Measurements from ENCODE around the gene PDZK1IP1.

The PDZK1IP1 gene

DNA sequence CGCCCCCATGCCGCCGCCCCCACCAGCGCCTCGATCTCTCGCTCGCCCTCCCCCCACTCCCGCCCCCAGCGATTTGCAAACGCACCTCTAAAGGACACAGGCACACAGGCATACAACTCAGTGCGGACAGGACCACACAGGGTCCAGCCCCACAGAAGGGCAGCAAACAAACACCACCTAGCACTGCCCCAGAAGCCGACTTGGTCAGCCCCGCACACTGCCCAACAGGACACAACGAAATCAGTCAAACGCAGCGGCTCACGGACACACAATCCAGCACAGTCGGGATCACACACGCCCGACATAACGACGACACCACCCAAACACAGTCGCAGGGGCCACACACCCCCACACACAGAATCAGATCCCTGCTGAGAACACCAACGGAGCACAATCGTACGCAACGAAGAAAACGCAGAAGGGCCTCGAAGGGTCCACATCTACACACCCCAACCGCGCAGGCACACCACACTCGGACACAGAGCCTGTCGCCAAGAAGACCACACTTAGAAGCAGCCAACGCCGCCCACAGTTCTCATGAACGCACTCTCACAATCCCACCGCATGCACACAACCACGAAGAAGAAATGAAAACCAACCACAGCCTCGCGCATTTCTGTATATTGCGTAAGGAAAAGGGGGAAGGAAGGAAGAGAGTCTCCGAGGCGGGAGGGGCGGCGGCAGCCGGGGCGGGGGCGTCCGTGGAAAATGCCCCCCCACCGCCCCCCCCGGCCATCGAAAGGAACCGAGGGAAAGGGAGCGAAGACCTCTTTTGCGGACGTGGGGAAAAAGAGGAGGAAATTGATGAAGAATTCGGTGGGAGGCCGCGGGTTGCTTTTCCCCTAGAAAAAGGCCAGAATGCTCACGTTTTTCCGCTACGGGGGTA is 41.7 kb upstream of the PDZK1IP1 start:
- TF ChIP-seq, protein P1, sequence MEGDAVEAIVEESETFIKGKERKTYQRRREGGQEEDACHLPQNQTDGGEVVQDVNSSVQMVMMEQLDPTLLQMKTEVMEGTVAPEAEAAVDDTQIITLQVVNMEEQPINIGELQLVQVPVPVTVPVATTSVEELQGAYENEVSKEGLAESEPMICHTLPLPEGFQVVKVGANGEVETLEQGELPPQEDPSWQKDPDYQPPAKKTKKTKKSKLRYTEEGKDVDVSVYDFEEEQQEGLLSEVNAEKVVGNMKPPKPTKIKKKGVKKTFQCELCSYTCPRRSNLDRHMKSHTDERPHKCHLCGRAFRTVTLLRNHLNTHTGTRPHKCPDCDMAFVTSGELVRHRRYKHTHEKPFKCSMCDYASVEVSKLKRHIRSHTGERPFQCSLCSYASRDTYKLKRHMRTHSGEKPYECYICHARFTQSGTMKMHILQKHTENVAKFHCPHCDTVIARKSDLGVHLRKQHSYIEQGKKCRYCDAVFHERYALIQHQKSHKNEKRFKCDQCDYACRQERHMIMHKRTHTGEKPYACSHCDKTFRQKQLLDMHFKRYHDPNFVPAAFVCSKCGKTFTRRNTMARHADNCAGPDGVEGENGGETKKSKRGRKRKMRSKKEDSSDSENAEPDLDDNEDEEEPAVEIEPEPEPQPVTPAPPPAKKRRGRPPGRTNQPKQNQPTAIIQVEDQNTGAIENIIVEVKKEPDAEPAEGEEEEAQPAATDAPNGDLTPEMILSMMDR (IDR thresholded peaks at IDR 0.05; ENCODE audit: low read depth, low read length, missing control alignments), result no peak
- H3K4me3 ChIP-seq (replicated peaks; ENCODE audit: low read depth, low read length), result no peak overlapping the region
- DNase-seq (ENCODE audit: extremely low read depth, low read depth), result no peak

DNA sequence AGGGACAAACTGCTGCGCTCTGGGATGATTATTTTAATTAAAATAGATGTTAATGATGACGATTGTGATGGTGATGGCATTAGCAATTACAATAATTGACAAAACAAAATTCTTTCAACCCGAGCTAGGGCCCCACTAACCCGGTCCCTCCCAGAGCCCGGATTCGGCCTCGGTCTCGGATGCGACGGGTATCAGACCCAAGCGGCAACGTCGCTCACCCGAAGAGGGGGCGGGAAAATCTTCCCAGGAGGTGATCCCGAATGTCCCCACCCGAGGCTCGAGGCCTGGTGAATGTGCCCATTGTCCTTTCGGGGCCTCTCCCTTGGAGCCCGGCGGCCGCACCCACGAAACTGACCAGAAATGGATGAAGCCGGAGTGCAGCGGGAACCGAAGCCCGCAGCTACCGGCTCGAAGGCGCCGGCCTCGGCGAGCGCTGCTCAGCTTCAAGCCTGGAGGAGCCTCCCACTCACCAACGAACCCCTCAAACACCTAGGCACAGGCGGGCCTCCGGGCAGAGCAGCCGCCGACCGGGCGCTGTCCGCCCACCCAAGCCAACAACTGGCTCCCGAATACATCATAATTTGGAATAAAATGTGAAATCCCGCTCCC is 41.0 kb upstream of the PDZK1IP1 start:
- no peak overlapping the region for H3K4me3 ChIP-seq (replicated peaks; ENCODE audit: low read depth, low read length)
- TF ChIP-seq, protein P1 (IDR thresholded peaks at IDR 0.05; ENCODE audit: low read depth, low read length, missing control alignments), result no peak
- DNase-seq (ENCODE audit: extremely low read depth, low read depth), result no peak

DNA sequence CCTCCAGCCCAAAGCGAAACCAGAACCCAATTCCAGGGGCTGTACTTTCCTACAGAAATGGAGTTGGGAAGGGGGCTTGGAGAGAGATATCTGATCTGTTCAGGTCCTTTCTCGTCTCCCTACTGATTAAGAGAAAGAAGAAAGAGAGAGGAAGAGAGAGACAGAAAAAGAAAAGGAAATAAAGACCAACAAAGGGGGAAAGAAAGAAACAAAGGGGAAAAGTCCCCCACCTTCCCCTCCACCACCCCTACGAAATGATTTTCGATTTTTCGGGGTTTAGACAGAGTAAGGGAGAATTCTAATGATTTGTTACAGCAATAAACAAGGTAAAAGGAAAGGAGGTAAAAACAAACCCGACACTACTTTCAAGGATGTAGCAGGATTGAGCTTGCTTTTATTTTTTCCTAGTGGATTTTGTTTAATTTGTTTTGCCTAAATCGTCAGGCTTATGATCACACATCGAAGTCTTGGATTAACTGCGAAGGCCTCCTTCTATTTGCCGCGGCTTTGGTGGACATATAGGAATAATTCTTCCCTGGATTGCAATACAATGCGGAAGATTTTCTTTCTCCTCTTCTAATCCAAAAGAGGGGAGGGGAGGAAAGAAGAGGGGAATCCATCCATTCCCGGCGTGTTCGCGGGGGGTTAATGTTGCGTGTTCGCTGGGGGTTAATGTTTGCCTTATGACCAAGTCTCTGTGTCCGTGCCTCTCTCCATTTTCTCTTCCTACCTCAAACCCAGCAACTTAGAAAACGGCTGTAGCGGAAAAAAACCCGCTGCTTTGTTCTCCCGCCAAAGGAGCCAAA is 40.3 kb upstream of the PDZK1IP1 start:
- TF ChIP-seq, protein P1 (IDR thresholded peaks at IDR 0.05; ENCODE audit: low read depth, low read length, missing control alignments), result no peak
- no peak overlapping the region for H3K4me3 ChIP-seq (replicated peaks; ENCODE audit: low read depth, low read length)
- no peak for DNase-seq (ENCODE audit: extremely low read depth, low read depth)

DNA sequence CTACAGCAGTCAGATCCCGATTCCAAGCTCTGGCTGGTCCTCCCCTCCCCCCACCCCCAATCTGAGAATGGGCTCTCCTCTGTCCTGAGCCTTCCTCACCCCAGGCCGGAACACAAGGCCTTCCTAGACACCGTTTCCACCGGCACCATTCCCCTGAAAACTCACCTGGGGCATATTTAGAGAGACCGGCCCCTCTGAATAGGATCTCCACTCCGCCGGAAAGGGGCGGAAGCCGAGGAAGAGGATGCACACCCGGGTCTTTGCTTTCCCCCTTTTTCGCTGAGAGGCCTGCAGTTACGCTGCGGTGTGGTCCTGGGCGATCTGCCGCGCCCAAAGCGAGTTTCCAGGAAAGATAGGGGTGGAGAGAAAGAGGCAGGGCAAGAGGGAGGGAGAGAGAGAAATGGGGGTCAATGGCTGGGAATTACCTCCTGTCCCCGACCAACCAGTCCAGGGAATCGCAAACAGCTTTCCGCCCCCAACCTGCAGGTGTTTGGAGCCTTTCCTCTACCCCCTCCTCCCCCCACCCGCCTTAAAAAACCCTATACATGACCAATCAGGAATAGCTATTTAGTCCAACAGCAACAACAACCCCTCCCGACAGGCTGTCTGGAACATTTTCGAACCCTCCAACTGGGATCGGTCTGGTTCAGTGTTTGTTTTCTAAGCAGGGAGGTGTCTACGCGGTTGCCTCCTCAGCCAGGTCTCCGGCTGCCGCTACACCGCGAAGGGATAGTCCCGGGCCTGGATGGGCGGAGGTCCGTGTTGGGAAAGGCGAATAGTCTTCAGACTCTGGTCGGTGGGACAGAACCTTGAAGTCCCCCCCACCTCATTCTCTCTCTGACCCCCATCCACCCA is 39.4 kb upstream of the PDZK1IP1 start:
- H3K4me3 ChIP-seq (replicated peaks; ENCODE audit: low read depth, low read length), result no peak overlapping the region
- TF ChIP-seq, protein P1 (IDR thresholded peaks at IDR 0.05; ENCODE audit: low read depth, low read length, missing control alignments), result no peak
- no peak for DNase-seq (ENCODE audit: extremely low read depth, low read depth)

DNA sequence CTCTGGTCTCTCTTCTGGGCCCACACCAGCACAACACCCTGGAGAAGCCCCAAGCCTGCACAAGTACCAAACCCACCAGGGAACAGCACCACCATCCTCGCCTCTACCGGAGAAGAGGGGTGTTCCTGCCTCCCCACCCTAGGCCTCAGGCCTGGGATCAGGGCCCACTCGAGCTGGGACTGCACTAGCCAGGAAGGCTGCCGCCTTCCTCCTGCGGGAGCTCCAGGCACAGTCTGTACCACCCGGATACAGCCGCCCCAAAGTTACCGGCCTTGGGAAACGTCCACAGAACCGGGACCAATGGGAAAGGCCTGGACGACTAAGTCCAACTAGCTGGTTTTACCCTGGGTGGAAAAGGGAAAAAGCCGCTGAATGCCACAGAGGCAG is 38.8 kb upstream of the PDZK1IP1 start:
- no peak for DNase-seq (ENCODE audit: extremely low read depth, low read depth)
- TF ChIP-seq, protein P1 (IDR thresholded peaks at IDR 0.05; ENCODE audit: low read depth, low read length, missing control alignments), result no peak
- no peak overlapping the region for H3K4me3 ChIP-seq (replicated peaks; ENCODE audit: low read depth, low read length)

Data from HFF-Myc (cell line).